CD4-positive, alpha-beta T cell (primary cell): ENCODE results near the gene ATL2. TPM values are rescaled to one million over a fixed set of nuclear protein-coding genes. Genes with fewer than 3 reads are reported as not detected.

ENCODE experiments used
- ATAC-seq: fragments of 200-7000 bp; cut with Tn5 transposase; one replicate; pipeline ENCODE4 v1.10.0; 2022; ENCODE audit warnings: mild to moderate bottlenecking; ENCODE audit not compliant: poor library complexity
- CTCF ChIA-PET: fragments of 350-600 bp; sonication (Branson Sonifier 250); formaldehyde crosslinking; loops from one replicate; lab custom pipeline; 2021; ENCODE audit warnings: antibody characterized with exemption, inconsistent platforms; lab: Charles Lee
- POLR2A ChIA-PET: fragments of 350-600 bp; sonication (Branson Sonifier 250); formaldehyde crosslinking; loops from one replicate; lab custom pipeline; 2021; ENCODE audit warnings: antibody characterized with exemption, inconsistent platforms; lab: Charles Lee
- DNase-seq, 14 experiments: peaks; one replicate each; pipeline ENCODE4 v3.0.0-alpha.2; 2013 to 2020; ENCODE audit warnings: mixed read lengths in 2 of 14
- H3K27ac ChIP-seq, 2 donors: one replicate each; pipeline versions ENCODE4 v1.5.1 to v1.7.0; 2013; ENCODE audit warnings: low read length in 2 of 2, low read depth in 1 of 2, mild to moderate bottlenecking in 1 of 2
- H3K27me3 ChIP-seq, 2 experiments: 1 replicate in 1 of 2; 2 replicates in 1 of 2; pipeline versions ENCODE4 v1.6.1 to v1.7.0; 2013; ENCODE audit warnings: low read length in 2 of 2, control low read depth in 1 of 2, mild to moderate bottlenecking in 1 of 2, moderate library complexity in 1 of 2; ENCODE audit not compliant: insufficient read depth in 2 of 2, control insufficient read depth in 1 of 2
- H3K36me3 ChIP-seq: one replicate; pipeline ENCODE4 v1.6.1; 2013; ENCODE audit warnings: low read length, control low read depth; ENCODE audit not compliant: insufficient read depth
- H3K4me1 ChIP-seq: one replicate; pipeline ENCODE4 v1.6.1; 2013; ENCODE audit warnings: low read length, control low read depth; ENCODE audit not compliant: insufficient read depth
- H3K4me3 ChIP-seq: one replicate; pipeline ENCODE4 v1.5.1; 2013; ENCODE audit warnings: mild to moderate bottlenecking, low read length, moderate library complexity
- H3K9me3 ChIP-seq, 2 experiments: 1 replicate in 1 of 2; 2 replicates in 1 of 2; pipeline versions ENCODE4 v1.6.1 to v1.7.0; 2013; ENCODE audit warnings: low read length in 2 of 2, mild to moderate bottlenecking in 2 of 2, control low read depth in 1 of 2, moderate library complexity in 1 of 2; ENCODE audit not compliant: control insufficient read depth in 1 of 2, insufficient read depth in 1 of 2
- H3K27ac Mint-ChIP-seq: one replicate; pipeline ENCODE4 v1.8.0; 2020; ENCODE audit warnings: mixed read lengths
- H3K27me3 Mint-ChIP-seq: one replicate; pipeline ENCODE4 v1.8.0; 2021; ENCODE audit warnings: mixed read lengths
- H3K36me3 Mint-ChIP-seq: one replicate; pipeline ENCODE4 v1.8.0; 2021; ENCODE audit warnings: low read depth, mixed read lengths
- H3K4me1 Mint-ChIP-seq: one replicate; pipeline ENCODE4 v1.8.0; 2021; ENCODE audit warnings: low read depth, mixed read lengths
- H3K4me3 Mint-ChIP-seq: one replicate; pipeline ENCODE4 v1.8.0; 2020; ENCODE audit warnings: mild to moderate bottlenecking, mixed read lengths
- H3K9me3 Mint-ChIP-seq: one replicate; pipeline ENCODE4 v1.8.0; 2020; ENCODE audit warnings: mixed read lengths
- CTCF ChIP-seq: fragments of 200-600 bp; IDR thresholded peaks from one replicate; pipeline ENCODE4 v1.8.0; 2022; ENCODE audit warnings: antibody characterized with exemption, mild to moderate bottlenecking
- intact Hi-C, 2 experiments: fragments of 100-400 bp; cut with DNase I in 1 of 2; cut with micrococcal nuclease in 1 of 2; formaldehyde crosslinking; loops; one replicate each; pipeline versions ENCODE4 v1.15.1 to v1.9.0; 2023 to 2025; cut with DNase I, micrococcal nuclease
- total RNA-seq, 174 experiments: library from RNA in 2 of 174; stranded (reverse) in 2 of 174; gene quantifications; one replicate each; pipeline ENCODE4 v1.2.3 and lab custom pipeline; 2021 to 2026

ATL2 gene
- total RNA-seq, 2 experiments from 2014 or later, result 85.5 to 91.7 TPM

GRCh38 chr2:38353402-38353801 lies 23.7 kb downstream of the ATL2 start:
- H3K9me3 Mint-ChIP-seq, result no peaks in the 10 kb centered on the region
- ATAC-seq, result no peak
- no peak for TF ChIP-seq CTCF
- H3K36me3 ChIP-seq, result peaks cover 7% of the 10 kb centered on the region
- H3K4me3 ChIP-seq, result no peak overlapping the region
- H3K27me3 Mint-ChIP-seq, result no peaks in the 10 kb centered on the region
- no peaks in the 10 kb centered on the region for H3K27me3 ChIP-seq
- H3K4me1 Mint-ChIP-seq, result peaks cover 36% of the 10 kb centered on the region
- H3K27ac Mint-ChIP-seq, result no peak overlapping the region
- POLR2A ChIA-PET, result no interaction called here
- no peak overlapping the region for H3K27ac ChIP-seq
- H3K36me3 Mint-ChIP-seq, result peaks cover 36% of the 10 kb centered on the region
- H3K4me1 ChIP-seq, result no peaks in the 10 kb centered on the region
- peaks cover 0 to 4% of the 10 kb centered on the region in 2 experiments for H3K9me3 ChIP-seq
- intact Hi-C loops, result no loop called here
- CTCF ChIA-PET, result no interaction called here
- DNase-seq, result peak in 1 of 14 experiments; percentile 8
- H3K4me3 Mint-ChIP-seq, result peak overlapping the region; percentile 40

DNA sequence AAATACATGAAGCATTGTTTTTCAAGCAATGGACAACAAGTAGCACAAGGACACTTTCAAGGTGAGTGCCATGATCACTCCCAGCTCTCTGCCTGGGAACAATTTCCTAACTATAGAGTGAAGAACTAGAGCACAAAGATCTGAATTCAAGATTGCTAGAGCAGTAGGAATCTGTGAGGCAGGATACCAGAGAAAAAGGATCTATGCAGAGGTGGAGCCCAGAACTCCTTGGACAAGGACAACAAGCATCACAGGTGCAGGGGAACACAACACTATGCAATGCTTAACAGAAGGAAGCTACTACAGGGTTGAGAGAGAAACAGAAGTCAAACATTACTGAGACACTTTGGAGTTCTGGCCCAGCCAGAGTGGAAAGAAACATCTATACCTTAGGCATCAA lies 24.7 kb downstream of the ATL2 start:
- TF ChIP-seq CTCF, result no peak

GRCh38 chr2:38345323-38346038 lies 31.6 kb downstream of the ATL2 start:
- Mint-ChIP-seq H3K27me3 (no peaks in the 10 kb centered on the region), H3K4me1 (peaks cover 6% of the 10 kb centered on the region), H3K27ac (no peak overlapping the region), H3K36me3 (peaks cover 38% of the 10 kb centered on the region), H3K9me3 (no peaks in the 10 kb centered on the region), H3K4me3 (no peak overlapping the region)
- DNase-seq (no peak), ATAC-seq (no peak)
- ChIA-PET CTCF (interaction anchor here (2.3 kb wide), 1 partner anchor 13 kb away, joined by 5 read pairs; no protein-coding TSS in a partner anchor), POLR2A (no interaction called here)
- H3K4me3 ChIP-seq, result no peak overlapping the region
- TF ChIP-seq CTCF, result no peak
- intact Hi-C loops, result no loop called here
- peaks cover 30% of the 10 kb centered on the region for H3K36me3 ChIP-seq
- no peaks in the 10 kb centered on the region for H3K9me3 ChIP-seq
- no peaks in the 10 kb centered on the region for H3K4me1 ChIP-seq
- H3K27ac ChIP-seq, result no peak overlapping the region
- H3K27me3 ChIP-seq, result no peaks in the 10 kb centered on the region

More for the DNA sequence above, 24.7 kb downstream of the ATL2 start:
- ATAC-seq, result no peak
- no peak for DNase-seq
- H3K27me3 Mint-ChIP-seq, result no peaks in the 10 kb centered on the region
- H3K9me3 Mint-ChIP-seq, result no peaks in the 10 kb centered on the region
- no peak overlapping the region for H3K4me3 Mint-ChIP-seq
- Histone ChIP-seq H3K4me3 (no peak overlapping the region), H3K27ac (no peak overlapping the region), H3K4me1 (no peaks in the 10 kb centered on the region), H3K27me3 (no peaks in the 10 kb centered on the region), H3K9me3 (peaks cover 0 to 4% of the 10 kb centered on the region in 2 experiments), H3K36me3 (peaks cover 3% of the 10 kb centered on the region)
- peaks cover 36% of the 10 kb centered on the region for H3K4me1 Mint-ChIP-seq
- ChIA-PET POLR2A (no interaction called here), CTCF (no interaction called here)
- H3K27ac Mint-ChIP-seq, result no peak overlapping the region
- peaks cover 27% of the 10 kb centered on the region for H3K36me3 Mint-ChIP-seq
- intact Hi-C loops, result no loop called here
